ENCODE measurements around the gene CHRM5.
"Not testable (repeated sequence)": the region's sequence is repeated elsewhere in the genome, so short reads cannot be mapped to it uniquely, and the experiment has no call there.

Gene CHRM5

DNA sequence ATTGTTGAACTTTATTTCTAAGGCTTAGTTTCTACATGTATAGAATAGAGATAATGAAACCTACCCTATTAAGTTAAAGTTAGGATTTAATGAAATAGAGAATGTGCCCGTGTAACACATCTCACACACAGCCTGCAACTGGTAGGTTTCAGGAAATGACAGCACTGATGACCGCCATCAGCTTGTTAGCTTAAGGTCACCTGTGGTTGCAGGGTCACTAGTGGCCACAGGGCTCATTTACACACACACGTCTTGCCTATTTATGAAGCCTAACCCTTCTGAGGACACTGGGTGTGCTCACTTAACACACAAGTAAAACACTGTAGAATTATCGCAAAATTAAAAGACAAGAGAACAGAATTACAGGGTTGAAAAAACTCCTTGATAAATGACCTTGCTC lies 20.1 kb downstream of the CHRM5 start:
- DNase-seq, result no peak

- no peak for DNase-seq
Observed at GRCh38 chr15:33994005-33994615, 25.8 kb downstream of the CHRM5 start.

GRCh38 chr15:33995666-33996065 lies 27.4 kb downstream of the CHRM5 start:
- not testable (repeated sequence) for DNase-seq

DNA sequence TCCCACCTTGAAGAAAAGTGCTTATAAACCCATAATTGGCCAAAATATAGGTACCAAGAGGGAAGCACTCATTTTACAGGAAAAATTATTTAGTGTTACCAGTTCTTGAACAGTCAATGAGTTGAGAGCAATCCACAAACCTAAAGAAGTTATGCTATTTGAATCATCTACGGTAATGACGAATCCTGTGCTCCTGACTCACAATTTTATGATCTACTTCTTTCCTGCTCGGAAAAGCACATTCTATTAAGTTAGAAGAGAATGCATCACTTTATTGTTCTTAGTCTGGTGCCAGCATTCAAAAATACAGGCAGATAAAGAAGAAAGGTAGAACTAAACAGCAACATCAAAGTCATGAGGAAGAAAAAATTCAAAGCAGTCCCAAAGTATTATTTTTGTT lies 33.2 kb downstream of the CHRM5 start:
- no peak for DNase-seq

DNA sequence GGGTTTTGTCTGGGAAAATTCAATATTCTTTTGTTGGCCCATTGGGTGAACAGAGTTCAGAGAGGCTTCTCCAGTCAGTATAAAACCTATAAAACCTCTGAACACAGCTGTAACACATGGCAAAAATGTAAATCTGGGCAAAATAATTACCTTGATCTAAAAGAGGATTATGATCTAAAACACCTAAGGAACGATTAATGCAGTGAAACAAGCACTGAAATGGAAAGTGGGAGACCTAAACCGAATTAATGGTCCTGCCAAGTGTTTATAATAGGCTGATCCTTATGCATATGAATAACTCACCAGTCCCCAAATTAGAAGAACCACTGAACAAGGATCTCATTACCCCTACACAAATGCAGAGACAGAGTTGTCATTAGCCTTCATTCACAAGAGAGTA lies 38.1 kb downstream of the CHRM5 start:
- no peak for DNase-seq

GRCh38 chr15:34009656-34010055 lies 41.4 kb downstream of the CHRM5 start:
- no peak for DNase-seq

- DNase-seq, result no peak
Observed at GRCh38 chr15:34010921-34011320, 42.6 kb downstream of the CHRM5 start.

GRCh38 chr15:34011481-34011880 lies 43.2 kb downstream of the CHRM5 start:
- no peak for DNase-seq

- DNase-seq, result no peak
Observed at GRCh38 chr15:34012461-34013028, 44.2 kb downstream of the CHRM5 start.

DNA sequence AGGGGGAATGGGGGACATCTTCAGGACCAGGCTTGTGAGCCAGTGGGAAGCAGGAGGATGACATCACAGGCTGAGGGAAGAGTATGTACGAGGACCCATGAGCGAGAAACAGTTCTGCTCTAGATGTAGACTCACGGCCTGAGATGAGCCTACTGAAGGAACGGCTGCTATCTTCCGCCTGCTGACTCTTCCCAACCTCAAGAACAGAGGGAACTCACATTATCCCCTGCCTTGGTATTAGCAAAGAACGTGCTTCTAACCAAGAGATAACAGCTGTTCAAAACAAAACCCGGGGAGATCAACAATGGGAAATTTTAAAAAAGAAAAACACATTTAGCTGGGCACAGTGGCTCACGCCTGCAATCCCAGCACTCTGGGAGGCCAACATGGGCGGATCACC lies 45.4 kb downstream of the CHRM5 start:
- DNase-seq, result no peak

GRCh38 chr15:34014556-34014955 lies 46.3 kb downstream of the CHRM5 start:
- DNase-seq, result no peak

DNA sequence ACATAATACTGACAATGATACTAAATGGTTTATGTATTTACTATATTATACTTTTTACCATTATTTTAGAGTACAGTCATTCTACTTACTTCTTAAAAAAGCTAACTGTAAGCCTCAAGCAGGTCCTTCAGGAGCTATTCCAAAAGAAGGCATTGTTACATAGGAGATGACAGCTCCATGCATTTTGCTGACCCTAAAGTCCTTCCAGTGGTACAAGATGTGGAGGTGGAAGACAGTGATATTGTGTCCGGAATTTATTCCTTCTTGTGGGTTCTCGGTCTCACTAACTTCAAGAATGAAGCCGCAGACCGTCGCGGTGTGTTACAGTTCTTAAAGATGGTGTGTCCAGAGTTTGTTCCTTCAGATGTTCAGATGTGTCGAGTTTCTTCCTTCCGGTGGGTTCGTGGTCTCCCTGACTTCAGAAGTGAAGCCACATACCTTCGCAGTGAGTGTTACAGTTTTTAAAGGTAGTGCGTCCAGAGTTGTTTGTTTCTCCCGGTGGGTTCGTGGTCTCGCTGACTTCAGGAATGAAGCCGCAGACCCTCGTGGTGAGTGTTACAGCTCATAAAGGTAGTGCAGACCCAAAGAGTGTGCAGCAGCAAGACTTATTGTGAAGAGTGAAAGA lies 49.8 kb downstream of the CHRM5 start:
- no peak for DNase-seq

DNA sequence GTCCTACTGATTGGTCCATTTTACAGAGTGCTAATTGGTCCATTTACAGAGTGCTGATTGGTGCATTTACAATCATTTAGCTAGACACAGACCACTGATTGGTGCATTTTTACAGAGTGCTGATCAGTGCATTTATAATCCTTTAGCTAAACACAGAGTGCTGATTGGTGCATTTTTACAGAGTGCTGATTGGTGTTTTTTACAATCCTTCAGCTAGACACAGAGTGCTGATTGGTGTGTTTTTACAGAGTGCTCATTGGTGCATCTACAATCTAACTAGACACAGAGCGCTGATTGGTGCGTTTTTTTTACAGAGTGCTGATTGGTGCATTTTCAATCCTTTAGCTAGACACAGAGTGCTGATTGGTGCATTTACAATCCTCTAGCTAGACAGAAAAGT lies 50.4 kb downstream of the CHRM5 start:
- DNase-seq, result not testable (repeated sequence)

DNA sequence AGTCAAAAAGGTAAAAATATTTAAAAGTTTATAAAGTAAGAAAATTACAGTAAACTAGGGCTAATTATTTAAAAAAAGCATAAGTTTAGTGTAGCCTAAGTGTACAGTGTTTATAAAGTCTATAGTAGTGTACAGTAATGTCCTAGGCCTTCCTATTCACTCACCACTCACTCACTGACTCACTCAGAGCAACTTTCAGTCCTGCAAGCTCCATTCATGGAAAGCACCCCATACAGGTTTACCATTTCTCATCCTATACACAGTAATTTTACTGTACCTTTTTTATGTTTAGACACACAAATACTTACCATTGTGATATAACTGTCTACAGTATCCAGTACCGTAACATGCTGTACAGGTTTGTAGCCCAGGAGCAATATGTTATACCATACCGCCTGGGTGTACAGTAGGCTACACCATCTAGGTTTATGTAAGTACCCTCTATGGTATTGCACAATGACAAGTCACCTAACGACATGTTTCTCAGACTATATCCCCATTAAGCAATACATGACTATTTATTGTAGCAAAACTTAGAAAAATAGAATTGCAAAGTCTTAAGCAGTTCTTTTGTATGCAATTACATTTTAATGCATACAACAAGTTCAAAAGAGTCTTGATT lies 51.2 kb downstream of the CHRM5 start:
- no peak for DNase-seq

DNA sequence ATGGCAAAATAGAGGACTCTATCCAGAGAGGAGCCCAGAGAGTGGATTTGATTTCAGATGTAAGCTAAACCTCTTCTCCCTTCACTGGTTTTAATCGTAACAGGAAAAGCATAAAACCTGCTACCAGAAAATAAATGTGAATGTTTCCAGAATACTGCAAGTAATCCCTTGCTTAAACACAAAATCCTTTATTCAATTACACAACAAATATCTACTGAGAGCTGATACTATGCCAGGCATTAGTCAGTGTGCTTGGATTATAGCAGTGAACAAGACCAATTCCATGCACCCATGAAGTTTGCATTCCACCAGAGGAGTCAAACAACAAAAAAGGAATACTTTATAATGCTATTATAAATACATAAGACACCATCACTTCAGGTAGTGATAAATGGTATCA lies 55.6 kb downstream of the CHRM5 start:
- DNase-seq, result no peak

- DNase-seq, result peak in 1 of 2 experiments; percentile 12
Observed at GRCh38 chr15:34025252-34025651, 57.0 kb downstream of the CHRM5 start.

DNA sequence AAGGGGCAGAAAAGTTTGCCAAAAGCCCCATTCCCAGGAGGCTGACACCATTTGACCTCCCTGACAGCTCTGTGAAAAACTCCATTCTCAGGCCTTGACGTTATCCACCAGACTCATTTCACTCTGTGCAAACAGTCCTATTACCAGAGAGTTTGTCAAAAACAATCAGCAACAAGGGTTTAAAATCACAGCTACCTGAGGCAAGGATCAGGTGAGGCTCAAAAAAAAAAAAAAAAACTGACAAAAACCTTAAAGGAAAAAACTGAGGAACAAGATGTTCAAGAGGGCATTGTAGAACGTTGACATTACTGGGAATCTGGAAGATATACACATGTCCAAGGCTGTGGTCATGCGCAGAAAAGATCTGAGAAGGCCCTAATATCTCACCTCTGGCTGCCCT lies 59.3 kb downstream of the CHRM5 start:
- no peak for DNase-seq

DNA sequence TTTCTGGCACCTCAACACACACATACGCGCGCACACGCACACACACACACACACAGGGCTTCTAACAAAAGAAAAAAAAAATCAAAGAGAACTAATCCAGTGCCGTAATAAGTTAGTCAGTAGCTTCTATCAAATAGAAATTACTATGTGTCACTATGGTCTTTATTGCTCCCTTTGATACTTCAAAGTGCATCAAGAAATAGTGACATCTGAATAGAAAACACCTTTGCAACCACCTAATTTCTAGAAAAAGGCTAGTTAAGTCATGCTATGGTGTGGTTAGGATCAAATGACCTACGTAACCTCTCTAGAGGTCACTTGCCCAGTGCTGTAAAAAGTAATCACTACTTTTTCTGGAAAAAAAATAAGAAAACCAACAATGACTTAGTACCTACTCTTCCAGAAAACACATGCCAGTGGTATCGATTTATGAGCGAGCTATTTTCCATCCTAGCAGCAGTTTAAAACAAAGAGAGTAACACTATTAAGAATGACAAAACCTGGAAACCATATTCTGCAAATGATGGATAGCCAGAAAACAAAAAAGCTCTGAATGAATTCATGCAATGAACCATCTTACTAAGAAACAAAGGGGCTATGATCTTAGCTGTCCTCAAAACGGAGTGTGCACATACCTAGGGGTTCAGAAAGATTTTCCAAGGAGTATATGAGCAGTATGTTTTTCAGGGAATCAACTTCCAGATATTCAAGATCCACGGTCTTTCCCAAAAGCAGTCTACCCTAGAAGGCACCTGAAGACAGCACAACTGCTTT lies 63.9 kb downstream of the CHRM5 start:
- no peak for DNase-seq

GRCh38 chr15:34038023-34038870 lies 70.0 kb downstream of the CHRM5 start:
- peak; percentile 13 to 35 for DNase-seq

GRCh38 chr15:34038871-34039789 lies 70.8 kb downstream of the CHRM5 start, which contains the start of gene AVEN:
TSS of gene AVEN (minus strand) at chr15:34039204. CDS start at chr15:34039046, 158 bp downstream.
- no peak for DNase-seq

DNA sequence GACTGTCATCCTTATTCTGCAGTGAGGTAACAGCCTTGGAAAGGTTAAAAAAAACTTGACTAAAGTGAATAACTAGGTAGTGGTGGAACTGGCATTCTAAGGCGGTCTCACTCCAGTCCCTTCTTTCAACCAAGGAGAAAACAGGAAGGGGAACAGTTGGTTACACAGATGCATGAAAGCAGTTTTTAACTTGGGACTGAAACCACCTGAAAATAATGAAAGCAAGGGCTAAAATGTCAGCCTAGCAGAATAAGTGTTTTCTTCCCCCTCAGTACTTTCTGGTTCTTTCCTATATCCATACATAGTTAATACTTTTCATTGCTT lies 71.5 kb downstream of the CHRM5 start:
- DNase-seq, result no peak

Measured in NCI-H187 (cell line).